Activated CD4-positive, alpha-beta T cell treated with anti-CD3 and anti-CD28 coated beads, Interleukin-2, amount 10 ng/mL, durations not matched to agents 7 days and 5 days (primary cell): ENCODE data around the gene FRY. TPM values are rescaled to one million over a fixed set of nuclear protein-coding genes. Genes with fewer than 3 reads are reported as not detected.

ENCODE experiments used
- CTCF ChIA-PET: fragments of 350-600 bp; sonication (Branson Sonifier 250); formaldehyde crosslinking; loops from one replicate; lab custom pipeline; 2021; ENCODE audit warnings: antibody characterized with exemption; lab: Charles Lee
- POLR2A ChIA-PET: fragments of 350-600 bp; sonication (Branson Sonifier 250); formaldehyde crosslinking; loops from one replicate; lab custom pipeline; 2021; ENCODE audit warnings: antibody characterized with exemption; lab: Charles Lee
- DNase-seq: peaks from one replicate; pipeline ENCODE4 v3.0.0-alpha.2; 2020
- H3K27ac Mint-ChIP-seq: one replicate; pipeline ENCODE4 v1.8.0; 2021; ENCODE audit warnings: mild to moderate bottlenecking, moderate library complexity, mixed read lengths
- H3K27me3 Mint-ChIP-seq: one replicate; pipeline ENCODE4 v1.8.0; 2021; ENCODE audit warnings: mixed read lengths
- H3K36me3 Mint-ChIP-seq: one replicate; pipeline ENCODE4 v1.8.0; 2021; ENCODE audit warnings: low read depth, mixed read lengths
- H3K4me1 Mint-ChIP-seq: one replicate; pipeline ENCODE4 v1.8.0; 2021; ENCODE audit warnings: mixed read lengths
- H3K4me3 Mint-ChIP-seq: one replicate; pipeline ENCODE4 v1.8.0; 2021; ENCODE audit warnings: mild to moderate bottlenecking, moderate library complexity, mixed read lengths
- H3K9me3 Mint-ChIP-seq: one replicate; pipeline ENCODE4 v1.8.0; 2021; ENCODE audit warnings: mixed read lengths
- total RNA-seq, 2 experiments: library from RNA; stranded (reverse); gene quantifications; one replicate each; pipeline ENCODE4 v1.2.3, GENCODE V29; 2021

FRY gene
- total RNA-seq, 2 experiments from 2014 or later: 12.0 to 14.3 TPM

- ChIA-PET CTCF (no interaction called here), POLR2A (no interaction called here)
- H3K36me3 Mint-ChIP-seq: no peaks in the 10 kb centered on the region
- DNase-seq: no peak
- H3K4me3 Mint-ChIP-seq: no peak overlapping the region
- no peaks in the 10 kb centered on the region for H3K4me1 Mint-ChIP-seq
- no peaks in the 10 kb centered on the region for H3K9me3 Mint-ChIP-seq
- no peak overlapping the region for H3K27ac Mint-ChIP-seq
- H3K27me3 Mint-ChIP-seq: no peaks in the 10 kb centered on the region
Observed at GRCh38 chr13:32021785-32022184, 9.8 kb upstream of the FRY start.

- Mint-ChIP-seq H3K4me3 (no peak overlapping the region), H3K27ac (no peak overlapping the region), H3K36me3 (no peaks in the 10 kb centered on the region), H3K9me3 (no peaks in the 10 kb centered on the region), H3K4me1 (no peaks in the 10 kb centered on the region), H3K27me3 (no peaks in the 10 kb centered on the region)
- POLR2A ChIA-PET: no interaction called here
- CTCF ChIA-PET: no interaction called here
- DNase-seq: no peak
Observed at GRCh38 chr13:32022311-32022710, 9.3 kb upstream of the FRY start.

GRCh38 chr13:32023096-32023495 lies 8.5 kb upstream of the FRY start:
- Mint-ChIP-seq H3K9me3 (no peaks in the 10 kb centered on the region), H3K27ac (no peak overlapping the region), H3K4me3 (no peak overlapping the region), H3K27me3 (no peaks in the 10 kb centered on the region), H3K36me3 (no peaks in the 10 kb centered on the region), H3K4me1 (no peaks in the 10 kb centered on the region)
- DNase-seq: no peak
- CTCF ChIA-PET: no interaction called here
- POLR2A ChIA-PET: no interaction called here

GRCh38 chr13:32023698-32024097 lies 7.9 kb upstream of the FRY start:
- ChIA-PET CTCF (no interaction called here), POLR2A (no interaction called here)
- Mint-ChIP-seq H3K9me3 (no peaks in the 10 kb centered on the region), H3K27me3 (no peaks in the 10 kb centered on the region), H3K36me3 (no peaks in the 10 kb centered on the region), H3K4me1 (no peaks in the 10 kb centered on the region), H3K4me3 (no peak overlapping the region), H3K27ac (no peak overlapping the region)
- DNase-seq: no peak

GRCh38 chr13:32024750-32025149 lies 6.8 kb upstream of the FRY start:
- ChIA-PET POLR2A (no interaction called here), CTCF (no interaction called here)
- H3K9me3 Mint-ChIP-seq: no peaks in the 10 kb centered on the region
- H3K27ac Mint-ChIP-seq: no peak overlapping the region
- no peaks in the 10 kb centered on the region for H3K27me3 Mint-ChIP-seq
- H3K4me1 Mint-ChIP-seq: no peaks in the 10 kb centered on the region
- no peak for DNase-seq
- no peak overlapping the region for H3K4me3 Mint-ChIP-seq
- H3K36me3 Mint-ChIP-seq: no peaks in the 10 kb centered on the region

- no peaks in the 10 kb centered on the region for H3K36me3 Mint-ChIP-seq
- no peaks in the 10 kb centered on the region for H3K9me3 Mint-ChIP-seq
- H3K27me3 Mint-ChIP-seq: no peaks in the 10 kb centered on the region
- DNase-seq: no peak
- peaks cover 3% of the 10 kb centered on the region for H3K4me1 Mint-ChIP-seq
- H3K27ac Mint-ChIP-seq: no peak overlapping the region
- no peak overlapping the region for H3K4me3 Mint-ChIP-seq
- CTCF ChIA-PET: no interaction called here
- POLR2A ChIA-PET: no interaction called here
Observed at GRCh38 chr13:32025730-32026129, 5.8 kb upstream of the FRY start.

- Mint-ChIP-seq H3K27ac (no peak overlapping the region), H3K4me3 (no peak overlapping the region), H3K27me3 (no peaks in the 10 kb centered on the region), H3K4me1 (peaks cover 7% of the 10 kb centered on the region), H3K36me3 (no peaks in the 10 kb centered on the region), H3K9me3 (no peaks in the 10 kb centered on the region)
- CTCF ChIA-PET: interaction anchor here (1.0 to 1.4 kb wide), 2 partner anchors 12 to 28 kb away, joined by 3 read pairs; no protein-coding TSS in a partner anchor
- no peak for DNase-seq
- POLR2A ChIA-PET: no interaction called here
Observed at GRCh38 chr13:32026623-32027022, 5.0 kb upstream of the FRY start.

GRCh38 chr13:32028711-32029110 lies 2.9 kb upstream of the FRY start:
- ChIA-PET POLR2A (no interaction called here), CTCF (interaction anchor here (1.4 kb wide), 1 partner anchor 16 kb away, joined by 3 read pairs; no protein-coding TSS in a partner anchor)
- Mint-ChIP-seq H3K4me3 (no peak overlapping the region), H3K36me3 (no peaks in the 10 kb centered on the region), H3K9me3 (no peaks in the 10 kb centered on the region), H3K27ac (no peak overlapping the region), H3K27me3 (no peaks in the 10 kb centered on the region), H3K4me1 (peaks cover 23% of the 10 kb centered on the region)
- no peak for DNase-seq

- H3K27ac Mint-ChIP-seq: no peak overlapping the region
- no peaks in the 10 kb centered on the region for H3K36me3 Mint-ChIP-seq
- ChIA-PET POLR2A (no interaction called here), CTCF (interaction anchor here (0.6 kb wide), 1 partner anchor 356 kb away, joined by 3 read pairs; no protein-coding TSS in a partner anchor)
- no peaks in the 10 kb centered on the region for H3K27me3 Mint-ChIP-seq
- no peaks in the 10 kb centered on the region for H3K9me3 Mint-ChIP-seq
- no peak for DNase-seq
- no peak overlapping the region for H3K4me3 Mint-ChIP-seq
- peaks cover 29% of the 10 kb centered on the region for H3K4me1 Mint-ChIP-seq
Observed at GRCh38 chr13:32029684-32030083, 1.9 kb upstream of the FRY start.

- Mint-ChIP-seq H3K4me3 (peak overlapping the region; percentile 87), H3K27ac (peak overlapping the region; percentile 85), H3K27me3 (no peaks in the 10 kb centered on the region), H3K9me3 (no peaks in the 10 kb centered on the region), H3K4me1 (peaks cover 46% of the 10 kb centered on the region), H3K36me3 (no peaks in the 10 kb centered on the region)
- DNase-seq: no peak
- POLR2A ChIA-PET: no interaction called here
- CTCF ChIA-PET: interaction anchor here (0.7 to 2.3 kb wide), 3 partner anchors 9 to 302 kb away, joined by 3 to 8 read pairs (median 8); no protein-coding TSS in a partner anchor
Observed at GRCh38 chr13:32031815-32032370, 319 bp downstream of the FRY start.

GRCh38 chr13:32032759-32033158 lies 1.2 kb downstream of the FRY start:
- no peak for DNase-seq
- H3K27me3 Mint-ChIP-seq: no peaks in the 10 kb centered on the region
- ChIA-PET POLR2A (no interaction called here), CTCF (interaction anchor here (2.3 kb wide), 1 partner anchor 19 kb away, joined by 8 read pairs; no protein-coding TSS in a partner anchor)
- H3K4me3 Mint-ChIP-seq: peak overlapping the region; percentile 87
- peaks cover 55% of the 10 kb centered on the region for H3K4me1 Mint-ChIP-seq
- peaks cover under 1% of the 10 kb centered on the region for H3K36me3 Mint-ChIP-seq
- H3K27ac Mint-ChIP-seq: no peak overlapping the region
- no peaks in the 10 kb centered on the region for H3K9me3 Mint-ChIP-seq

- Mint-ChIP-seq H3K4me3 (no peak overlapping the region), H3K27ac (peak overlapping the region; percentile 26), H3K4me1 (peaks cover 63% of the 10 kb centered on the region), H3K9me3 (no peaks in the 10 kb centered on the region), H3K36me3 (peaks cover 5% of the 10 kb centered on the region), H3K27me3 (no peaks in the 10 kb centered on the region)
- ChIA-PET POLR2A (no interaction called here), CTCF (interaction anchor here (2.3 kb wide), 1 partner anchor 19 kb away, joined by 8 read pairs; no protein-coding TSS in a partner anchor)
- no peak for DNase-seq
Observed at GRCh38 chr13:32033744-32034143, 2.2 kb downstream of the FRY start.

- Mint-ChIP-seq H3K4me1 (peaks cover 62% of the 10 kb centered on the region), H3K27me3 (no peaks in the 10 kb centered on the region), H3K9me3 (no peaks in the 10 kb centered on the region), H3K36me3 (peaks cover 14% of the 10 kb centered on the region), H3K27ac (no peak overlapping the region), H3K4me3 (no peak overlapping the region)
- ChIA-PET CTCF (interaction anchor here (1.4 kb wide), 1 partner anchor 16 kb away, joined by 3 read pairs; no protein-coding TSS in a partner anchor), POLR2A (no interaction called here)
- no peak for DNase-seq
Observed at GRCh38 chr13:32035716-32036115, 4.1 kb downstream of the FRY start.
